Activated CD8-positive, alpha-beta memory T cell treated with anti-CD3 and anti-CD28 coated beads for 4 hours (primary cell): ENCODE data around the gene BMERB1.
"Not testable (repeated sequence)": the region's sequence is repeated elsewhere in the genome, so short reads cannot be mapped to it uniquely, and the experiment has no call there.

ENCODE experiments used
- DNase-seq, 2 donors: peaks; one replicate each; pipeline ENCODE4 v3.0.0-alpha.2; 2020; ENCODE audit warnings: low read depth in 2 of 2

The BMERB1 gene

GRCh38 chr16:15559176-15559575, 124.8 kb downstream of the BMERB1 start:
- DNase-seq = no peak

DNA sequence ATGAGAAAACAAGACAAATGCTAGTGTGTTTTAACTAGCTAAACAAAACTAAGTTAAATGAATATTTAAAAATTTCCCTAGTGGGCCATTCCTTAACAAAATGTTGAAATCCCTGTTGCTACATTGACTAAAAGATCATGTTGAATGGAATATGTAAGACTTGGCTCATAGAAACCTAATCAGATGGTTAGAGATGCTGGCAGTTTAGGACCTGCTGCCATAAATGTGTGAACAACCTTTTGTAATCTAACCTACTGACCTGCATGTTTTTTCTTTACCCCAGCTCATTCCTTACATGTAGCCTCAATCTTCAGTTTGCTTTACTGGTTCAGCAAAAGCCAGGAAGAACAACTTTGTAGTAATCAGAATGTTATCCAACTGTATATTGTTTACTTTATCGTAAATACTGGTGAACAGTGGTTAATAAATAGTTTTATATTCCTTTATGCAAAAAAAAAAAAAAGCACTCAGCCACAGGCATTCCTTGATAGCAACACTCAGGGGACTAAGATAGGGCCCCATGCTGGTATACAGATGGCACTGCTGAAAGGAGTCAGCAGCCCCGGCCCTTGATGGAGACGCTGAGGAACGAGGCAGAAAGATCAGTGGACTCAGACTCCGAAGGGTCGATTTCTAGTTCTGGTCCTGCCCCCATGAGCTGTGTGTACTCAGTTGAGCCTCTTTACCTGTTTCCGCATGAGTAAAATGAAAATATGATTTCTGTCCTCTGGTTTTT, 130.4 kb downstream of the BMERB1 start:
- DNase-seq = no peak

DNA sequence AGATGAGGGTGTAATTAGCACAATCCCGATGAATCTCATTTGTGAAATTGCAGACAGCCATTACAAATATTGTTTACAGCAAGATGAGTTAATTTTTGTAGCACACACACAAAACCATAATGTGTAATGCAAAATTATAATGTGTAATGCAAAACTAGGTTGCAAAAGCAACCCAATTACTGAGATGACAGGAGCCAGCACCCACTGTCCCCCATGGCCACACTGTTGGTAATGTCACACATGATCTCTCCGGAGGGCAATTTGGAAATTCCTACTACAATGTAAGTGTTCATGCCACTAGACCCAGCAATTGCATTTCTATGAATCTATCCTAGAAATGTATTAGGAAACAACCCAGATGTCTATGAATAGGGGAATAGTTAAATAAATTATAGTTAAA, 131.7 kb downstream of the BMERB1 start:
- DNase-seq = no peak

- DNase-seq = no peak
Measured at GRCh38 chr16:15567823-15568222, 133.4 kb downstream of the BMERB1 start.

GRCh38 chr16:15570666-15571065, 136.3 kb downstream of the BMERB1 start:
- DNase-seq = not testable (repeated sequence)

DNA sequence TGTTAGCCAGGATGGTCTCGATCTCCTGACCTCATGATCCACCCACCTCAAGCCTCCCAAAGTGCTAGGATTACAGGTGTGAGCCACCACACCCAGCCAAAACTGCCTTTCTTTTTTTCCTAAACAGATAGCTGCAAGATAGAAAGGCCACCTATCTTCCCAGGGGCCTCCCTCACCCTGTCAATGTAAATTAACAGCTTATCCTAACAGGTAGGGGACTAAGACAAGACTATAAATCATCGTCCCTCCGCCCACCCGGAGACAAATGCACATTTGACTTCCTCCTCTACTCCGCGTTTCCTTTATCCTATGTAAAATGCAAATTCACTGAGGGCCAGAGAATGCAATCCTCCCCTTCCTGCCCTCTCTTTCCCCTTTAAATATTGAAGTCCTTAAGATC, 137.2 kb downstream of the BMERB1 start:
- DNase-seq = no peak

DNA sequence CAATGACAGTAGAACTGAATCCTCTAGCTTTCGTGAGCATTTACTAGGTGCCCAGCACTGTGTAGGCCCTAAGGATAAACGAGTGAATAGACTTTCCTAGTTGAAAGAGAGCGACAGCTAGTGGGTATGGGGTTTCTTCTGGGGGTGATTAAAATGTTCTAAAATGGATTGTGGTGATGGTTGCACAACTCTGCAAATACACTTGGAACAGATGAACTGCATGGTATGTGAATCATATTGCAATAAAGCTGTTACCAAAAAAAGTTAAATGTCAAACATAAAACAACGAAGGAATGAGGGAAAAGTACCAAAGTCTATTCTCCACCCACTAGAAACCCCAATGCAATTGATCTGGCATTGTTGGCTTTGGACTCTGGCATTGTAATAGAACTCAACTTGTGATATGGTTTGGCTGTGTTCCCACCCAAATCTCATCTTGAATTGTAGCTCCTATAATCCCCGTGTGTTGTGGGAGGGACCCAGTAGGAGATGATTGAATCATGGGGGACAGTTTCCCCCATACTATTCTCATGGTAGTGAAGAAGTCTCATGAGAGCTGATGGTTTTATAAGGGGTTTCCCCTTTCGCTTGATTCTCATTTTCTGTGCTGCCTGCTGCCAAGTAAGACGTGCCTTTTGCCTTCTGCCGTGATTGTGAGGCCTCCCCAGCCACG, 138.1 kb downstream of the BMERB1 start:
- DNase-seq = no peak

DNA sequence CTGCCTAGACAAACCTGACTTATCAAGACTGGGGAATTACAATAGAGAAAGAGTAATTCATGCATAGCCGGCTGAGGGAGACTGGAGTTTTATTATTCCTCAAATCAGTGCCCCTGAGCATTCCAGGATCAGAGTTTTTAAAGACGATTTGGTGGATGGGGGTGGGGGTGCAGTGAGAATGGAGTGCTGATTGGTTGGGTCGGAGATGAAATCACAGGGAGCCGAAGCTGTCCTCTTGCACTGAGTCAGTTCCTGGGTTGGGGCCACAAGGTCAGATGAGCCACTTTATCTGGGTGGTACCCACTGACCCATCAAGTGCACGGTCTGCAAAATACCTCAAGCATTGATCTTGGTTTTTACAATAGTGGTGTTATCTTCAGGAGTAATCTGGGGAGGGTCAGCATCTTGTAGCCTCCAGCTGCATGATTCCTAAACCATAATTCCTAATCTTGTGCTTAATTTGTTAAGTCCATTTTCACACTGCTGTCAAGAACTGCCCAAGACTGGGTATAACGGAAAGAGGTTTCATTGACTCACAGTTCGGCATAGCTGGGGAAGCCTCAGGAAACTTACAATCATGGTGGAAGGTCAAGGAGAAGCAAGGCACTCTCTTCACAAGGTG, 139.0 kb downstream of the BMERB1 start:
- DNase-seq = no peak

DNA sequence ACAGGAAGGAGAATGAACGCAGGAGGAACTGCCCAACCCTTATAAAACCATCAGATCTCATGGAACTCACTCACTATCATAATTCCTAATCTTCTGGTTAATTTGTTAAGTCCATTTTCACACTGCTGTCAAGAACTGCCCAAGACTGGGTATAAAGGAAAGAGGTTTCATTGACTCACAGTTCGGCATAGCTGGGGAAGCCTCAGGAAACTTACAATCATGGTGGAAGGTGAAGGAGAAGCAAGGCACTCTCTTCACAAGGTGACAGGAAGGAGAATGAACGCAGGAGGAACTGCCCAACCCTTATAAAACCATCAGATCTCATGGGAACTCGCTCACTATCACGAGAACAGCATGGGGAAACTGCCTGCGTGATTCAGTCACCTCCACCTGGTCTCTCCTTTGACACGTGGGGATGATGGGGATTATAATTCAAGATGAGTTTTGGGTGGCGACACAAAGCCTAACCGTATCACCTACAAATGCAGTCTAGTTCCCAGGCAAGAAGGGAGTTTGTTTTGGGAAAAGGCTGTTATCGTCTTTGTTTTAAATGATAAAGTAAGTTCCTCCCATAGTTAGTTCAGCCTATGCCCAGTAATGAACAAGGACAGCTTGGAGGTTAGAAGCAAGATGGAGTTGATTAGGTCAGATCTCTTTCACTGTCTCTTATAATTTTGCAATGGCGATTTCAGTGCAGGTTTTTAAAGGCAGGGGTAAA, 139.7 kb downstream of the BMERB1 start:
- not testable (repeated sequence) for DNase-seq

DNA sequence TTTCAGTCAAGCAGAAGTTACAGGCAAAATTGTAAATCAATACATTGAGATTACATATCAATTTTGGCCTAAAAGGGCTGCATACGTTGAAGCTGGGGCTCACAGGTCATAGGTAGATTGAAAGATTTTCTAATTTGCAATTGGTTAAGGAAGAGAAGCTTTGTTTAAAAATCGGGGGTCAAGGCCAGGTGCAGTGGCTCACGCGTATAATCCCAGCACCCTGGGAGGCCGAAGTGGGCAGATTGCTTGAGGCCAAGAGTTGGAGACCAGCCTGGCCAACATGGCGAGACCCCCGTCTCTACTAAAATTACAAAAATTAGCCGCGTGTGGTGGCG, 140.2 kb downstream of the BMERB1 start:
- DNase-seq = no peak

DNA sequence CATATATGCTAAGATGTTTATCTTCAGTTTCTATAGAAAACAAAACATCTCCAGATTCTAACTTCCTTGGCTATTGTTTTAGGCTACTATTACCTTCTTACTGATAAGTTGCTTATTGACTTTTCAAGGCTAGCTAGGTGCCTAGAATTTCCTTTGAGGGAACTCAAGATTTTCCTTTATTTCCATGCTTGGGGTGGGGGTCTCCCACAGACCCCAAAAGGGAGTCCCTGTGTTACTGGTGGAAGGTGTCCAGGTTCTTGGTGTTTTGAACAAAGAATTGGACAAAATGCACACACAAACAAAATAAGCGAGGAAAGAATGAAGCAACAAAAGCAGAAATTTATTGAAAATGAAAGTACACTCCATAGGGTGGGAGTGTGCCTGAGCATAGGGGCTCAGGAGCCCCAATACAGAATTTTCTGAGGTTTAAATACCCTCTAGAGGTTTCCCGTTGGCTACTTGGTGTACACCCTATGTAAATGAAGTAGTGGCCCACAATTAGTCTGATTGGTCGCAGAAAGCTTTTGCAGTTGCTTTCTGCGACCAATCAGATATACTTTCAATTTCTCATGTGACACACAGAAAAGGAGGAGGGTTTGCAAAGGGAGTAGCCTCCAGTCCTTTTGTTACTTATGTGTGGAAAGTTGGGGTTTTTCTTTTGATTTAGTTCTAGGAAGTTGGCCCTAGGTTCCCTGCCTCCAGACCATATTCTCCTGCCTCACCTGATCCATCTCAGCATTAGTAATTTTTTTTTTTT, 141.1 kb downstream of the BMERB1 start:
- DNase-seq = no peak

- no peak for DNase-seq
Measured at GRCh38 chr16:15576960-15577958, 142.9 kb downstream of the BMERB1 start.

- no peak for DNase-seq
Measured at GRCh38 chr16:15578824-15579223, 144.4 kb downstream of the BMERB1 start.

DNA sequence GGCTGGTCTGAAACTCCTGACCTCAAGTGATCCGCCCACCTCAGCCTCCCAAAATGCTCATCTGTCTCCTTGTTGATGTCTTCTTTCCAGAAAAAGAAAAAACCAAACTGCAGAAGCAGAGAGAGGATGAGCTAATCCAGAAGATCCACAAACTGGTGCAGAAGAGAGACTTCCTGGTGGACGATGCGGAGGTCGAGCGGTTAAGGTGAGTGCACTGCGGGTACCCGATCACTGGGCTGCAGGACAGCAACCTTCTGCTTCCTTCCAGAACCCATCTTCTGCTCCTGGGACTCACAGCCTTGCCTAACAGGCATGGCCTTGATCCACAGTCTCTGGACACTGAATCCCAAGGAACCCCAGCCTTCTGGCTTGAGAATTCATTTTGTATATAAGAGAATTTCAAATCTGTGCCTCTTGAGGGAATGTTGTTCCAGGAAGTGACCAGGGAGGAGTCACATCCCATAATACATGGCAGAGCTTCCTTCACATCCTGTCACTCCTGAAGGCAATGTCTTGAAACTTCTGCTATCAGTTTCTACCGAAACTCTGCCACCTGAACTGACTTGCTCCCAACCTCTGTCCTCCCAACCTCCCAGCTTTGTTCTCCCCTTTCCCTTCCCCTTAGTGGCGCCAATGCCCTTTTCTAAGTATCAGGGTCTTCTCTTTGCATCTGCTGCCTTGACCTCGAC, 146.9 kb downstream of the BMERB1 start:
- no peak for DNase-seq

GRCh38 chr16:15583526-15583925, 149.1 kb downstream of the BMERB1 start:
- DNase-seq = no peak

- no peak for DNase-seq
Measured at GRCh38 chr16:15585956-15586355, 151.6 kb downstream of the BMERB1 start.

DNA sequence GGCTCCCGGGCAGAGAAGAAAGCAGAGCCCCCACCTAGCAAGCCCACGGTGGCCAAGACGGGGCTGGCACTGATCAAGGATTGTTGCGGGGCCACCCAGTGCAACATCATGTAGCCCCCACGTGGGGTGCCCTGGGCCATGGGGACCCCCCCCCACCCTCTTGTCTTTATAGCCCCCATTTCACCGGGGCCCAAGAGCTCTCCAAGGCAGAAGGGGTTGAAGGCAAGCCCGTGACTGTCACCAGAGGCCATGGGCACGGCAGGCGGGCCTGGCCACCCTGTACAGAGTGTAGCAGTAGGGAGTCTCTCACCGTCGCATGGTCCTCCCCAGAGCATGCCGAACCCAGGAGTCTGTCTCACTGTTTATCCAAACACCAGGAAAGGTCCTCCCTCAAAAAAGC, 152.3 kb downstream of the BMERB1 start:
- no peak for DNase-seq

- no peak for DNase-seq
Measured at GRCh38 chr16:15587152-15587825, 152.9 kb downstream of the BMERB1 start.

GRCh38 chr16:15592324-15592723, 157.9 kb downstream of the BMERB1 start:
- peak in 1 of 2 donors; percentile 1 for DNase-seq
